BJ (cell line): Measurements from ENCODE around the gene ABCB1. TPM values are rescaled to one million over a fixed set of nuclear protein-coding genes. Genes with fewer than 3 reads are reported as not detected.

Experiments
- CTCF ChIA-PET: fragments of 350-600 bp; formaldehyde crosslinking; extraction: SDS; loops from one replicate; lab custom pipeline; 2021; ENCODE audit warnings: antibody characterized with exemption, inconsistent platforms; lab: Yijun Ruan, JAX
- POLR2A ChIA-PET: fragments of 300-600 bp; sonication (Branson Sonifier 250); formaldehyde crosslinking; extraction: SDS; loops from one replicate; lab custom pipeline; 2021; ENCODE audit warnings: antibody characterized with exemption; lab: Charles Lee
- DNase-seq: peaks from one replicate; pipeline ENCODE4 v3.0.0-alpha.2; 2011; ENCODE audit warnings: low read depth
- H3K27me3 ChIP-seq: 2 replicates; pipeline ENCODE4 v1.6.0; 2011; ENCODE audit warnings: low read length; ENCODE audit not compliant: control insufficient read depth, insufficient read depth
- H3K36me3 ChIP-seq: 2 replicates; pipeline ENCODE4 v1.5.1; 2011; ENCODE audit warnings: low read length; ENCODE audit not compliant: control insufficient read depth, insufficient read depth
- H3K4me3 ChIP-seq: 2 replicates; pipeline ENCODE4 v1.5.1; 2011; ENCODE audit warnings: low read depth, mild to moderate bottlenecking, control low read depth, low read length
- polyA minus RNA-seq: library from RNA; depleted of rRNA, polyadenylated mRNA; stranded (reverse); fragments of >200 nt; gene quantifications from 2 replicates; pipeline ENCODE4 v1.2.3, GENCODE V29; 2011; rRNA and poly(A)+ RNA removed
- polyA plus RNA-seq: library from polyadenylated mRNA; depleted of rRNA; stranded (reverse); fragments of >200 nt; gene quantifications from 2 replicates; pipeline ENCODE4 v1.2.3, GENCODE V29; 2011; rRNA removed
- TF ChIP-seq, protein P1 (sequence below): IDR thresholded peaks from 2 replicates; pipeline ENCODE4 v1.5.1; 2011; ENCODE audit warnings: low read depth, mild to moderate bottlenecking, control low read depth, inconsistent platforms, low read length, moderate library complexity; ENCODE audit not compliant: insufficient read depth

The ABCB1 gene
- 0.25 and 0.40 TPM in 2 replicates for polyA plus RNA-seq
- polyA minus RNA-seq: 0.90 TPM in 1 of 2 replicates, not detected in the other

DNA sequence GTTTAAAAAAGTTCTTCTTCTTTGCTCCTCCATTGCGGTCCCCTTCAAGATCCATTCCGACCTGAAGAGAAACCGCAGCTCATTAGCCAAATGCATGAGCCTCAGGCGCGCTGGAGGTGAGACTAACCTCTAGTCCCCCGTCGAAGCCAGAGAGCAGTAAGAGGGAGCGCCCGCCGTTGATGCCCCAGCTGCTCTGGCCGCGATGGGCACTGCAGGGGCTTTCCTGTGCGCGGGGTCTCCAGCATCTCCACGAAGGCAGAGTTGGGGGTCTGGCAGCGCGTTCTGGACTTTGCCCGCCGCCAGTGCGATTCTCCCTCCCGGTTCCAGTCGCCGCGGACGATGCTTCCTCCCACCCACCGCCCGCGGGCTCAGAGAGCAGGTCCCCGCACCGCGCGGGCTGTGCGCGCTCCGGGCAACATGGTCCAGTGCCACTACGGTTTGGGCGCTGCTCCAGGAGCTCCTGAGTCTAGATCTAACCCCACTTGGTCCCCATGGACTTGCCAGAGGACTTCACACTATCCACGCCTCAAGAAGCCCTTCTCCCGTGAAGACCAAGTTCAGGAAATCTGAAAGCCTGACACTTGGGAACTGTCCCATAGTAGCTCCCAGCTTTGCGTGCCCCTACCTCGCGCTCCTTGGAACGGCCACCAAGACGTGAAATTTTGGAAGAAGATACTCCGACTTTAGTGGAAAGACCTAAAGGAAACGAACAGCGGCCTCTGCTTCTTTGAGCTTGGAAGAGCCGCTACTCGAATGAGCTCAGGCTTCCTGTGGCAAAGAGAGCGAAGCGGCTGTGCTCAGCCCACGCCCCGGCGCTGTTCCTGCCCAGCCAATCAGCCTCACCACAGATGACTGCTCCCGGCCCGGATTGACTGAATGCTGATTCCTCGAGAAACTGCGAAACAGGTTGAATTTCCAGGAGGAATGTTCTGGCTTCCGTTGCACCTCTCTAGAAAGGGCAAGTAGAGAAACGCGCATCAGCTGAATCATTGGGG lies at the start of gene ABCB1:
ABCB1 (minus strand) TSS at position 755 of the 995 bp plus-strand sequence; CDS start at position 55, 700 bp downstream.
- Histone ChIP-seq H3K4me3 (peak within 1 kb of the TSS; percentile 20), H3K27me3 (peaks cover 8% of the 10 kb centered on the region), H3K36me3 (no peaks in the 10 kb centered on the region)
- no peak for DNase-seq
- TF ChIP-seq, protein P1, sequence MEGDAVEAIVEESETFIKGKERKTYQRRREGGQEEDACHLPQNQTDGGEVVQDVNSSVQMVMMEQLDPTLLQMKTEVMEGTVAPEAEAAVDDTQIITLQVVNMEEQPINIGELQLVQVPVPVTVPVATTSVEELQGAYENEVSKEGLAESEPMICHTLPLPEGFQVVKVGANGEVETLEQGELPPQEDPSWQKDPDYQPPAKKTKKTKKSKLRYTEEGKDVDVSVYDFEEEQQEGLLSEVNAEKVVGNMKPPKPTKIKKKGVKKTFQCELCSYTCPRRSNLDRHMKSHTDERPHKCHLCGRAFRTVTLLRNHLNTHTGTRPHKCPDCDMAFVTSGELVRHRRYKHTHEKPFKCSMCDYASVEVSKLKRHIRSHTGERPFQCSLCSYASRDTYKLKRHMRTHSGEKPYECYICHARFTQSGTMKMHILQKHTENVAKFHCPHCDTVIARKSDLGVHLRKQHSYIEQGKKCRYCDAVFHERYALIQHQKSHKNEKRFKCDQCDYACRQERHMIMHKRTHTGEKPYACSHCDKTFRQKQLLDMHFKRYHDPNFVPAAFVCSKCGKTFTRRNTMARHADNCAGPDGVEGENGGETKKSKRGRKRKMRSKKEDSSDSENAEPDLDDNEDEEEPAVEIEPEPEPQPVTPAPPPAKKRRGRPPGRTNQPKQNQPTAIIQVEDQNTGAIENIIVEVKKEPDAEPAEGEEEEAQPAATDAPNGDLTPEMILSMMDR: no peak
- POLR2A ChIA-PET: interaction anchor here (0.6 kb wide), 1 partner anchor 30 kb away, joined by 3 read pairs; no protein-coding TSS in a partner anchor
- CTCF ChIA-PET: interaction anchor here (0.6 kb wide), 1 partner anchor 272 kb away, joined by 3 read pairs; no protein-coding TSS in a partner anchor

DNA sequence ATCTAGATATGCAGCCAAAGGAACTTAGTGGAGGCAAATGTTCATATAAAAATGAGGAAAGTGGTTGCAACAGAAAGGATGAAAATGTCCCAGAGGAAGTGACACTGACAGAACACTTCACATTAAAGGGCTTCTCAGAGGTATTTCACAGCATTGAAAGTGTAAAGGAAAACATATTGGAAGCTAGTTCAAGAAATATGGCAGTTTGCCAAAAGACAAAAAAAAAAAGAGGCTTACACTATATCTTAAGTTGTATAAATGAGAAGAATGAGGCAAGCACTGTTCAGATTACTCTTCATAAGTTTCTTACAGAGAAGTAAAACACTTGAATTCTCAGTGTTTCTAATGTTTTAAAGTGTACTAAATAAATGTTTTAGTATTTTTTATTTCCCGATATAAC lies 47.6 kb upstream of the ABCB1 start:
- H3K4me3 ChIP-seq: no peak overlapping the region
- H3K36me3 ChIP-seq: no peaks in the 10 kb centered on the region
- ChIA-PET CTCF (no interaction called here), POLR2A (no interaction called here)
- H3K27me3 ChIP-seq: no peaks in the 10 kb centered on the region
- TF ChIP-seq, protein P1: no peak
- DNase-seq: no peak

GRCh38 chr7:87645446-87645845 lies 44.8 kb upstream of the ABCB1 start:
- TF ChIP-seq, protein P1: no peak
- no peak for DNase-seq
- Histone ChIP-seq H3K27me3 (no peaks in the 10 kb centered on the region), H3K4me3 (no peak overlapping the region), H3K36me3 (no peaks in the 10 kb centered on the region)
- CTCF ChIA-PET: interaction anchor here (0.8 kb wide), 1 partner anchor 13 kb away, joined by 4 read pairs; no protein-coding TSS in a partner anchor
- POLR2A ChIA-PET: no interaction called here

GRCh38 chr7:87635921-87636320 lies 35.2 kb upstream of the ABCB1 start:
- CTCF ChIA-PET: interaction anchor here (0.6 kb wide), 1 partner anchor 25 kb away, joined by 3 read pairs; no protein-coding TSS in a partner anchor
- Histone ChIP-seq H3K4me3 (no peak overlapping the region), H3K27me3 (no peaks in the 10 kb centered on the region), H3K36me3 (no peaks in the 10 kb centered on the region)
- DNase-seq: no peak
- POLR2A ChIA-PET: no interaction called here
- TF ChIP-seq, protein P1: no peak
